Measurements from ENCODE around the gene MEGF10.

MEGF10 gene

GRCh38 chr5:127428276-127428675 lies 137.7 kb downstream of the MEGF10 start:
- no peaks in the 10 kb centered on the region for H3K27me3 Mint-ChIP-seq
- ATAC-seq (ENCODE audit: low read depth) (no peak), DNase-seq (ENCODE audit: low spot score in 2 of 2) (no peak)
- no peak overlapping the region for H3K27ac Mint-ChIP-seq
- H3K4me1 Mint-ChIP-seq: peaks cover 2% of the 10 kb centered on the region
- H3K36me3 Mint-ChIP-seq: no peaks in the 10 kb centered on the region
- no peaks in the 10 kb centered on the region for H3K9me3 Mint-ChIP-seq
- no peak overlapping the region for H3K4me3 Mint-ChIP-seq

DNA sequence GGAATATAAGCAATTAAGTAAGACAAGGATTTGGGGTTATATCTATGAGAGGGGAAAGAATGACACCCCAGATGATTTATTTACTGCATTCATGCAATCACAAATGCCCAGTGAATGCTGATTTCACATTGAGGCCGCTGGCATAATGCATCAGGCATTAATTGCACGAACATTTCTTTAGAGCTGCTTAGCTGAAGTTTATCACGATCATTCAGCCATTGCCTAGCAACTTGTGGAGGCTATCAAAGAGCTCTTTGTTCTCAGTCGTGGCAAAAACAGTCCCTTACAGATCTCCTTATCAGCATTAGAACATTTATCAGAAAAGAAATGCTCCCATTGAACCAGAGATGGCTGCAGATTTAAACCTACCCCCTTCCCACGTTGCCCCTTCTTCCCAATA lies 138.2 kb downstream of the MEGF10 start:
- Mint-ChIP-seq H3K27ac (no peak overlapping the region), H3K9me3 (no peaks in the 10 kb centered on the region), H3K4me3 (no peak overlapping the region), H3K36me3 (no peaks in the 10 kb centered on the region), H3K27me3 (no peaks in the 10 kb centered on the region), H3K4me1 (no peaks in the 10 kb centered on the region)
- ATAC-seq (ENCODE audit: low read depth) (no peak), DNase-seq (ENCODE audit: low spot score in 2 of 2) (no peak)

- no peak overlapping the region for H3K4me3 Mint-ChIP-seq
- H3K4me1 Mint-ChIP-seq: no peaks in the 10 kb centered on the region
- DNase-seq (ENCODE audit: low spot score in 2 of 2): no peak
- no peak for ATAC-seq (ENCODE audit: low read depth)
- H3K27me3 Mint-ChIP-seq: no peaks in the 10 kb centered on the region
- no peaks in the 10 kb centered on the region for H3K36me3 Mint-ChIP-seq
- H3K27ac Mint-ChIP-seq: no peak overlapping the region
- H3K9me3 Mint-ChIP-seq: no peaks in the 10 kb centered on the region
Measured at GRCh38 chr5:127429928-127430327, 139.3 kb downstream of the MEGF10 start.

GRCh38 chr5:127430627-127431026 lies 140.0 kb downstream of the MEGF10 start:
- ATAC-seq (ENCODE audit: low read depth) (no peak), DNase-seq (ENCODE audit: low spot score in 2 of 2) (no peak)
- Mint-ChIP-seq H3K36me3 (no peaks in the 10 kb centered on the region), H3K27me3 (no peaks in the 10 kb centered on the region), H3K27ac (no peak overlapping the region), H3K4me1 (no peaks in the 10 kb centered on the region), H3K9me3 (no peaks in the 10 kb centered on the region), H3K4me3 (no peak overlapping the region)

DNA sequence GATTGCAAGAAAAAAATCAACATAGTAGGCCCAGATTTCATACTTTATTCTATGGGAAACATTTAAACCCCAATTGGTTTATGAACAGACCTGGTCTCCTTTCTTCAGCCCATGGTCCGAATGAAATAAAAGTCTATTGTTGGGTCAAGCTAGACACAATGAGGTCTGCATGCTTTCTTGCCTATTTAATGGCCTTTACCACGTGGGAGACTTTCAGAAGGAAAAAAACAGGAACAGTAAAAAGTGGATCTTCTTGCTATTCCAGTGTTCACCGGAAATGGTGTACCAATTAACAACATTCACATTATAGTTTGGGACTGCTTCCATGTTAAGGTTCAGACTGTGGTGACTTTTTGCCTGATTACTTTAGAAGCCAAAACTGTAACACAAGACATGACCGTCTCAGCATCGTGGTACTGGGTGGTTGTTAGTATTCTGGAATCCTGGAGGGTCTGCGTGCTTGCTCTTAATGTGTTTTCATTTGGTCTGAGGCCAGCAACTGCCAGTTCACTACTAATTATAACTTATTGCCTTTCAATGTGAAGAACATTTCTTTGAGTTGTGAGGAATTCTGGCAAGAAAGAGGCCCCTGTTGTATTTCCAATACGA lies 141.5 kb downstream of the MEGF10 start:
- DNase-seq (ENCODE audit: low spot score in 2 of 2) (no peak), ATAC-seq (ENCODE audit: low read depth) (no peak)
- Mint-ChIP-seq H3K36me3 (no peaks in the 10 kb centered on the region), H3K27me3 (no peaks in the 10 kb centered on the region), H3K4me3 (no peak overlapping the region), H3K9me3 (no peaks in the 10 kb centered on the region), H3K27ac (no peak overlapping the region), H3K4me1 (no peaks in the 10 kb centered on the region)

DNA sequence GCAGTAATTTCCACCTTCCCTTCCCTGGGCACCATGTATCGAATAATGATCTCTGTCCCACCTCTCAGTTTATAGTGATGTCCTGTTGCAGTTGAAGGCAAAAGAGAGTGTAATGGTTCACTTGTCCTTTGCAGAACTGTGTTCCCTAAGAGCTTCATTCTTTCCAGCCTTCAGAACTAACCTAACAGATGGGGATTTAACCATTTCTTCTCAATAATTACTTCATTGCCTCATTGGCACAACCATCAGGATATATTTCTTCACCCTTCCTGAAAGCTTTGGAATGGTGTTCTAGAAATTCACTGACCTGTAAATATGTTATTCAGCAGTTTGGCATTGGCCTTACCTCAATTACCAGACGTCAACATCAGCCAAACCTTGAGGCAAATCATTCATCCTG lies 142.9 kb downstream of the MEGF10 start:
- no peak for ATAC-seq (ENCODE audit: low read depth)
- Mint-ChIP-seq H3K9me3 (no peaks in the 10 kb centered on the region), H3K4me1 (no peaks in the 10 kb centered on the region)

GRCh38 chr5:127434588-127434987 lies 144.0 kb downstream of the MEGF10 start:
- Mint-ChIP-seq H3K27ac (no peak overlapping the region), H3K36me3 (no peaks in the 10 kb centered on the region), H3K4me1 (no peaks in the 10 kb centered on the region), H3K27me3 (peaks cover 3% of the 10 kb centered on the region), H3K9me3 (no peaks in the 10 kb centered on the region), H3K4me3 (no peak overlapping the region)
- ATAC-seq (ENCODE audit: low read depth): no peak
- DNase-seq (ENCODE audit: low spot score in 2 of 2): no peak

More for the DNA sequence above, 142.9 kb downstream of the MEGF10 start:
- H3K4me3 Mint-ChIP-seq: no peak overlapping the region
- no peaks in the 10 kb centered on the region for H3K36me3 Mint-ChIP-seq
- no peaks in the 10 kb centered on the region for H3K27me3 Mint-ChIP-seq
- no peak for DNase-seq (ENCODE audit: low spot score in 2 of 2)
- no peak overlapping the region for H3K27ac Mint-ChIP-seq

DNA sequence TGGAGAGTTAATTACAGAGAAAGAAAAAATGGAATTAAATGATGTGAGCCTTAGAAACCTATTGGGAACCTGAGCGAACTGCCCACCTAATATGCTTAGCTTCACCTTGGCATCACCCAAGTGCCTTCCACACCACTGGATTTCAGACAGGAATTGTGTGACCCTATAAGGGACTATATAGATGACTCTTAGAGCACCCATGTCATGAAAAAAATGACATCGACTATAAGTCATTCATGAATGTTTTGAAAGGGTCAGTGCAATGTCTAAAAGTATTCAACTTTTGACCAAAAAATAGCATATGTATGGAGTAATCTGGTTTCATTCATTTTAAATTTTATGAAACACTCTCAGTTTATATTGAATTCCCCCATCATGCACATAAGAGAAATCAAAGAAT lies 145.2 kb downstream of the MEGF10 start:
- DNase-seq (ENCODE audit: low spot score in 2 of 2): no peak
- no peak for ATAC-seq (ENCODE audit: low read depth)
- H3K36me3 Mint-ChIP-seq: no peaks in the 10 kb centered on the region
- H3K4me3 Mint-ChIP-seq: no peak overlapping the region
- no peaks in the 10 kb centered on the region for H3K4me1 Mint-ChIP-seq
- no peak overlapping the region for H3K27ac Mint-ChIP-seq
- peaks cover 5% of the 10 kb centered on the region for H3K27me3 Mint-ChIP-seq
- H3K9me3 Mint-ChIP-seq: no peaks in the 10 kb centered on the region

DNA sequence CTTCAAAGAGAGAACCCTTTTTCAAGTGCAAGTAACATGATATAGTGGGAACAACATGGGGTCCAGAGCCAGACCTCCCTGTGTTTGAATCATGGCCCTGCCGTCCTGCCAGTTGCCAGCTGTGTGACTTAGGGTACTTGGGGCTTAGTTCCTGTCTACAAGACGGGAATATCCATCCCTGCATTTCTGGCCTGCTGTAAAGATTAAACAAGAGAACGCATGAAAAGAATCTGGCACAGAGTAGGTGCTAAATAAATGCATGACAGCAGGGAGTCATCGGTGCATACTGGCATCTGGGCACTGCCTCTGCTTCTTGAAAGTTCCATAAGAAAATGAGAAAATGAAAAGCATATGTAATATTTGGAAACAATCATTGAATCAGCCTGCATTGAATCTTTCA lies 149.0 kb downstream of the MEGF10 start:
- Mint-ChIP-seq H3K4me1 (no peaks in the 10 kb centered on the region), H3K9me3 (no peaks in the 10 kb centered on the region), H3K36me3 (no peaks in the 10 kb centered on the region), H3K27me3 (peaks cover 6% of the 10 kb centered on the region), H3K4me3 (no peak overlapping the region), H3K27ac (no peak overlapping the region)
- no peak for ATAC-seq (ENCODE audit: low read depth)
- no peak for DNase-seq (ENCODE audit: low spot score in 2 of 2)

GRCh38 chr5:127440831-127441230 lies 150.2 kb downstream of the MEGF10 start:
- Mint-ChIP-seq H3K9me3 (no peaks in the 10 kb centered on the region), H3K4me1 (no peaks in the 10 kb centered on the region), H3K27ac (no peak overlapping the region), H3K27me3 (peaks cover 8% of the 10 kb centered on the region), H3K4me3 (no peak overlapping the region), H3K36me3 (no peaks in the 10 kb centered on the region)
- ATAC-seq (ENCODE audit: low read depth) (no peak), DNase-seq (ENCODE audit: low spot score in 2 of 2) (no peak)

GRCh38 chr5:127441799-127442484 lies 151.3 kb downstream of the MEGF10 start:
- H3K27me3 Mint-ChIP-seq: peaks cover 8% of the 10 kb centered on the region
- no peaks in the 10 kb centered on the region for H3K4me1 Mint-ChIP-seq
- H3K9me3 Mint-ChIP-seq: no peaks in the 10 kb centered on the region
- no peaks in the 10 kb centered on the region for H3K36me3 Mint-ChIP-seq
- H3K4me3 Mint-ChIP-seq: no peak overlapping the region
- H3K27ac Mint-ChIP-seq: no peak overlapping the region
- DNase-seq (ENCODE audit: low spot score in 2 of 2): no peak
- ATAC-seq (ENCODE audit: low read depth): no peak

GRCh38 chr5:127444171-127444570 lies 153.6 kb downstream of the MEGF10 start:
- peaks cover 6% of the 10 kb centered on the region for H3K27me3 Mint-ChIP-seq
- no peaks in the 10 kb centered on the region for H3K4me1 Mint-ChIP-seq
- no peak overlapping the region for H3K27ac Mint-ChIP-seq
- no peaks in the 10 kb centered on the region for H3K9me3 Mint-ChIP-seq
- H3K4me3 Mint-ChIP-seq: no peak overlapping the region
- no peak for ATAC-seq (ENCODE audit: low read depth)
- no peaks in the 10 kb centered on the region for H3K36me3 Mint-ChIP-seq
- DNase-seq (ENCODE audit: low spot score in 2 of 2): no peak

DNA sequence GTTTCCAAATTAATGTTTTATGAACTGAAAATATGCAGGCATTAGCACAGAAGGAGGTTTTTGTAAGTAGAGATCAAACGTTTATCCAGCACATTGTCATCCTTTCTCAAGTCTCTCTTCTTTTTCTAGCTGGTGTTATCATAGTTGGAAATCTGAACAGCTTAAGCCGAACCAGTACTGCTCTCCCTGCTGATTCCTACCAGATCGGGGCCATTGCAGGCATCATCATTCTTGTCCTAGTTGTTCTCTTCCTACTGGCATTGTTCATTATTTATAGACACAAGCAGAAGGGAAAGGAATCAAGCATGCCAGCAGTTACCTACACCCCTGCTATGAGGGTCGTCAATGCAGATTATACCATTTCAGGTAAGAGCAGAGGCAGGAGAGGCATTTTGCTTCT lies 154.7 kb downstream of the MEGF10 start:
- Mint-ChIP-seq H3K27me3 (peaks cover 3% of the 10 kb centered on the region), H3K9me3 (no peaks in the 10 kb centered on the region), H3K4me3 (no peak overlapping the region), H3K36me3 (no peaks in the 10 kb centered on the region), H3K27ac (no peak overlapping the region), H3K4me1 (no peaks in the 10 kb centered on the region)
- ATAC-seq (ENCODE audit: low read depth) (no peak), DNase-seq (ENCODE audit: low spot score in 2 of 2) (no peak)

DNA sequence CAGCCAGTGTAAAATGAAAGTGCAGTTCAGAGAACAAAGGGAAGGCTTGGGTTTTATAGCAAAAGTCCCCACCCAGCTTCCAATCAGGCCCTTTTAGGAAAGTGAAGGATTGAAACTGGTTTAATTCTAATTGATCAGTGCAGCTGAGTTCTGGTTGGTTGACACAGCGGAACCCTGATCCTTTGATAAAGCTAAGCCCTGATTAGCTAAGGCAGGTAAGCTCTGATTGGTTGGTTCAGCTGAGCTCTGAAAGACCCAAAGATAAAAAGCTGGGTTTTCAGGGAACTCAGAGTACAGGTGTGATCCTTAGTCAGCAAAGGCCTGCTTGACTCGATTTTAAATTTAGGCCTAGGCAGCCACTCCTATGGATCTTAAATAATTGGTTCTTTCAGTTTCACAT lies 156.0 kb downstream of the MEGF10 start:
- ATAC-seq (ENCODE audit: low read depth) (no peak), DNase-seq (ENCODE audit: low spot score in 2 of 2) (no peak)
- H3K9me3 Mint-ChIP-seq: no peaks in the 10 kb centered on the region
- H3K36me3 Mint-ChIP-seq: no peaks in the 10 kb centered on the region
- H3K4me1 Mint-ChIP-seq: no peaks in the 10 kb centered on the region
- peaks cover 2% of the 10 kb centered on the region for H3K27me3 Mint-ChIP-seq
- H3K27ac Mint-ChIP-seq: no peak overlapping the region
- no peak overlapping the region for H3K4me3 Mint-ChIP-seq

DNA sequence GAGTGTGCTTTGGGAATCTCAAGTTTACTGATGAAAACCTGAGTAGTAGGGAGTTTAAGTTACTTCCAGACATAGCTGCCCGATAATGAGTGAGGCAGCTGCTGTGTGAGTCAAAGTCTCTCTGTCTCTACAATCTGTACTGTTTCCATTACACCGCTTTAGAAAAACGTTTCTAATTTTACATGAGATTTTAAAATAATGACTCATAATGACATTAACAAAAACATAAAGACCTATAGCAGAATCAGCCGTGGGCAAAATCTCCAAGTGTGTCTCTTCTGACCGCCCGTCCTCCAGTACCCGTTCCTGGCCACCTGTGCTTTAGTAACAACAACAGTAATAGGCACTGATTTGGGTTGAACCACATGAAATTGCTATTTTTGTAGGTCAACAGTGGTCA lies 157.2 kb downstream of the MEGF10 start:
- Mint-ChIP-seq H3K4me1 (no peaks in the 10 kb centered on the region), H3K27me3 (peaks cover 4% of the 10 kb centered on the region), H3K27ac (no peak overlapping the region), H3K36me3 (no peaks in the 10 kb centered on the region), H3K4me3 (no peak overlapping the region), H3K9me3 (no peaks in the 10 kb centered on the region)
- DNase-seq (ENCODE audit: low spot score in 2 of 2) (no peak), ATAC-seq (ENCODE audit: low read depth) (no peak)

All from memory B cell (primary cell).